K562 (cell line): ENCODE results near the gene TUB. TPM values are rescaled to one million over a fixed set of nuclear protein-coding genes. Genes with fewer than 3 reads are reported as not detected.

ENCODE experiments used
- ATAC-seq: fragments of 200-7000 bp; cut with Tn5 transposase; 3 replicates; pipeline ENCODE4 v1.9.1; 2020; ENCODE audit warnings: moderate library complexity
- BruUV-seq: library from RNA; stranded (reverse); fragments of 400-500 nt; replicated peaks from 2 replicates; lab custom pipeline; 2021; lab: Mats Ljungman, UMichigan
- CTCF ChIA-PET: fragments of 300-600 bp; formaldehyde crosslinking; extraction: SDS; loops from one replicate; lab custom pipeline; 2021; ENCODE audit warnings: low intra/inter-chr PET ratio; lab: Yijun Ruan, JAX
- POLR2A ChIA-PET: fragments of 300-600, 350-650 bp; sonication (Branson Sonifier 250); formaldehyde crosslinking; extraction: SDS; loops from one replicate; lab custom pipeline; 2021; ENCODE audit warnings: antibody characterized with exemption, inconsistent platforms; lab: Yijun Ruan, JAX
- DNase-seq, 4 experiments: peaks; one replicate each; pipeline versions ENCODE4 v3.0.0 to v3.0.0-alpha.2; 2011 to 2018; ENCODE audit warnings: low spot score in 3 of 4, mixed read lengths in 3 of 4; ENCODE audit errors: extremely low read depth in 1 of 4
- FAIRE-seq: peaks from 2 replicates; lab custom pipeline; 2011; peaks lifted over from hg19 to GRCh38; lab: Jason Lieb, UNC
- H2AFZ ChIP-seq: 2 replicates; pipeline ENCODE4 v1.6.0; 2011; ENCODE audit warnings: low read depth, low read length, control low read depth, inconsistent platforms
- H3K27ac ChIP-seq: fragments of 200-600 bp; 3 replicates; pipeline ENCODE4 v1.8.0; 2011; ENCODE audit warnings: low read depth, mild to moderate bottlenecking, control low read depth, inconsistent platforms, low read length, moderate library complexity, mixed read lengths; ENCODE audit errors: extremely low read depth
- H3K27me3 ChIP-seq, 2 experiments: fragments of 300-600 bp in 1 of 2; 2 replicates in 1 of 2; 3 replicates in 1 of 2; pipeline versions ENCODE4 v1.6.0 to v1.8.0; 2011; ENCODE audit warnings: inconsistent platforms in 2 of 2, low read length in 2 of 2, mild to moderate bottlenecking in 1 of 2, mixed read lengths in 1 of 2, moderate library complexity in 1 of 2; ENCODE audit not compliant: control insufficient read depth in 2 of 2, insufficient read depth in 2 of 2
- H3K36me3 ChIP-seq: fragments of 300-600 bp; 3 replicates; pipeline ENCODE4 v1.8.0; 2011; ENCODE audit warnings: mild to moderate bottlenecking, low read length, inconsistent platforms; ENCODE audit not compliant: control insufficient read depth, insufficient read depth
- H3K4me1 ChIP-seq, 2 experiments: fragments of 200-600 bp in 1 of 2; replicated peaks in 1 of 2; 2 replicates in 1 of 2; 3 replicates in 1 of 2; pipeline versions ENCODE4 v1.5.1 to v1.8.0; 2011; ENCODE audit warnings: inconsistent platforms in 2 of 2, low read length in 2 of 2, mild to moderate bottlenecking in 1 of 2, mixed read lengths in 1 of 2, moderate library complexity in 1 of 2; ENCODE audit not compliant: control insufficient read depth in 2 of 2, insufficient read depth in 2 of 2
- H3K4me2 ChIP-seq: 2 replicates; pipeline ENCODE4 v1.6.1; 2011; ENCODE audit warnings: low read length, control low read depth, inconsistent platforms, mixed read lengths; ENCODE audit not compliant: insufficient read depth
- H3K4me3 ChIP-seq: fragments of 200-600 bp; sonication (generic), shearing (Covaris generic); 2 replicates; pipeline ENCODE4 v1.5.1; 2016; ENCODE audit warnings: control low read depth, inconsistent platforms
- H3K79me2 ChIP-seq: fragments of 200-600 bp; 3 replicates; pipeline ENCODE4 v1.8.0; 2011; ENCODE audit warnings: low read length, inconsistent platforms; ENCODE audit not compliant: control insufficient read depth, insufficient read depth
- H3K9ac ChIP-seq, 2 experiments: 2 replicates each; pipeline versions ENCODE4 v1.6.0 to v1.6.1; 2011; ENCODE audit warnings: low read depth in 2 of 2, low read length in 2 of 2, control low read depth in 1 of 2, inconsistent platforms in 1 of 2, mild to moderate bottlenecking in 1 of 2, mixed read lengths in 1 of 2; ENCODE audit not compliant: insufficient read depth in 1 of 2
- H3K9me1 ChIP-seq: one replicate; pipeline ENCODE4 v1.6.0; 2011; ENCODE audit warnings: inconsistent platforms, mild to moderate bottlenecking, low read length, moderate library complexity; ENCODE audit not compliant: control insufficient read depth, insufficient read depth
- H3K9me3 ChIP-seq: replicated peaks from 2 replicates; pipeline ENCODE4 v1.5.1; 2011; ENCODE audit warnings: low read depth, low read length, inconsistent platforms; ENCODE audit not compliant: control insufficient read depth, insufficient read depth
- H4K20me1 ChIP-seq: replicated peaks from 2 replicates; pipeline ENCODE4 v1.6.1; 2011; ENCODE audit warnings: low read length, inconsistent platforms, mixed read lengths; ENCODE audit not compliant: control insufficient read depth, insufficient read depth
- BDP1 ChIP-seq: IDR thresholded peaks from 3 replicates; pipeline ENCODE4 v1.6.1; 2011; ENCODE audit not compliant: insufficient read length, insufficient read depth
- CGGBP1 ChIP-seq: fragments of 250-450 bp; sonication (Bioruptor Pico); IDR thresholded peaks from 2 replicates; pipeline ENCODE4 v1.9.0; 2021; ENCODE audit warnings: mild to moderate bottlenecking
- KLF6 ChIP-seq: fragments of 250-450 bp; sonication (Bioruptor Pico); IDR thresholded peaks from 2 replicates; pipeline ENCODE4 v1.4.0; 2020; ENCODE audit warnings: mild to moderate bottlenecking, moderate library complexity, borderline replicate concordance
- RBM17 ChIP-seq: fragments of 200-400 bp; formaldehyde crosslinking; IDR thresholded peaks from 2 replicates; pipeline ENCODE4 v1.6.1; 2017; ENCODE audit warnings: low read depth, mild to moderate bottlenecking, low read length, borderline replicate concordance
- RREB1 ChIP-seq: fragments of 250-450 bp; sonication (Bioruptor Pico); IDR thresholded peaks from 2 replicates; pipeline ENCODE4 v1.4.0; 2020
- TCF15 ChIP-seq: fragments of 250-450 bp; sonication (Bioruptor Pico); IDR thresholded peaks from 2 replicates; pipeline ENCODE4 v1.8.0; 2022; ENCODE audit warnings: moderate library complexity, mild to moderate bottlenecking, inconsistent platforms
- THRB ChIP-seq: fragments of 450-650 bp; formaldehyde crosslinking; conservative IDR thresholded peaks from 2 replicates; pipeline ENCODE4 v1.4.0; 2022; ENCODE audit warnings: mild to moderate bottlenecking, missing genetic modification characterization
- ZNF740 ChIP-seq, 3 experiments: fragments of 200-800 bp in 1 of 3; sonication (Bioruptor generic) in 1 of 3; sonication (generic) in 1 of 3; formaldehyde crosslinking in 1 of 3; IDR thresholded peaks; 2 replicates each; pipeline versions ENCODE4 v1.6.1 to v1.8.0; 2016 to 2022; ENCODE audit warnings: mild to moderate bottlenecking in 2 of 3, missing compliant biosample characterization in 2 of 3, missing genetic modification characterization in 2 of 3, missing genetic modification reagents in 1 of 3
- ZSCAN32 ChIP-seq: fragments of 450-650 bp; formaldehyde crosslinking; IDR thresholded peaks from 2 replicates; pipeline ENCODE4 v1.4.0; 2020; ENCODE audit warnings: mild to moderate bottlenecking, moderate library complexity
- WGBS: fragments of 100-300 bp; shearing (Covaris generic); methylation state at CpG from one replicate; pipeline ENCODE4 v1.1.6; 2016; ENCODE audit warnings: low coverage, mixed read lengths; ENCODE audit not compliant: insufficient coverage; ENCODE audit errors: missing lambda C conversion rate; 5-methylcytosine and 5-hydroxymethylcytosine counted together
- in situ Hi-C: fragments of 300-500 bp; cut with MboI; formaldehyde crosslinking; loops from 4 replicates; pipeline ENCODE4 v1.15.0; 2018; ENCODE audit warnings: inconsistent platforms, mixed read lengths
- intact Hi-C: fragments of 100-400 bp; cut with micrococcal nuclease; formaldehyde crosslinking; loops from 2 replicates; pipeline ENCODE4 v1.14.2; 2022
- polyA plus RNA-seq, 8 experiments: library from polyadenylated mRNA; depleted of rRNA in 4 of 8; stranded (reverse) in 5 of 8; unstranded in 3 of 8; fragments of >200 nt; fragmentation: Nextera tagmentation in 2 of 8; fragmentation: Illumina TruSeq in 1 of 8; extraction: Ambion mirVana in 2 of 8; extraction: Trizol in 1 of 8; gene quantifications; 2 replicates each; pipeline versions ENCODE4 v1.2.1 to v1.2.3, GENCODE V29; 2011 to 2014; ENCODE audit warnings: inconsistent platforms in 1 of 8, missing spikeins in 1 of 8
- total RNA-seq, 7 experiments: library from RNA; depleted of rRNA in 6 of 7; stranded (reverse); fragments of >200 nt in 6 of 7; fragmentation: Illumina TruSeq in 2 of 7; extraction: Trizol in 2 of 7; gene quantifications; 2 replicates each; pipeline versions ENCODE4 v1.2.1 to v1.2.3, GENCODE V29; 2011 to 2021; ENCODE audit warnings: low replicate concordance in 1 of 7

The TUB gene
- total and polyA plus RNA-seq, 9 of the 15 experiments (the other 6 are each of a cell fraction or from before 2014, with no cell fraction given): not detected

GRCh38 chr11:8087756-8088155 is 6.7 kb downstream of the TUB start (continued):
- no peak for TF ChIP-seq RREB1
- TF ChIP-seq BDP1: no peak

- no TSS peak for BruUV-seq
- intact Hi-C loops (loop anchor here (2.0 to 10.0 kb wide), 3 partner anchors 197 to 993 kb away; partner anchors contain the start of gene OVCH2), in situ Hi-C loops (loop anchor here (10.0 kb wide), 1 partner anchor 195 kb away; no protein-coding TSS in a partner anchor)
- no peaks in the 10 kb centered on the region for H3K36me3 ChIP-seq
- H3K4me3 ChIP-seq: no peak overlapping the region
- H3K27me3 ChIP-seq: peaks cover 0 to 66% of the 10 kb centered on the region in 2 experiments; a peak in 3 of 5 replicates
- no peaks in the 10 kb centered on the region for H3K9me3 ChIP-seq
- H3K9me1 ChIP-seq: no peaks in the 10 kb centered on the region
- no peak overlapping the region for H3K4me2 ChIP-seq
- WGBS: 2% methylated on average over 17 of the region's 17 CpGs
- no peak for ATAC-seq
- no peaks in the 10 kb centered on the region for H3K79me2 ChIP-seq
- no peaks in the 10 kb centered on the region for H4K20me1 ChIP-seq
- no peak for DNase-seq
- H2AFZ ChIP-seq: no peak overlapping the region
- no peaks in the 10 kb centered on the region for H3K4me1 ChIP-seq
- ChIA-PET CTCF (interaction anchor here (0.7 to 1.6 kb wide), 2 partner anchors 57 to 84 kb away, joined by 3 to 6 read pairs; no protein-coding TSS in a partner anchor), POLR2A (no interaction called here)
- no peak overlapping the region for H3K27ac ChIP-seq
- no peak for FAIRE-seq
- 0 out of 4 replicates have a peak overlapping the region, but pooled peaks of 1 of the 2 experiments have one; percentile 20 for H3K9ac ChIP-seq
- no peak for TF ChIP-seq RBM17
- no peak for TF ChIP-seq TCF15 (CRISPR knock-in tag)
- no peak for TF ChIP-seq ZNF740 (CRISPR knock-in tag; IDR thresholded peaks at IDR 0.05)
- no peak for TF ChIP-seq ZNF740 (tag; IDR thresholded peaks at IDR 0.05)
- TF ChIP-seq ZSCAN32 (CRISPR knock-in tag): no peak
- TF ChIP-seq KLF6 (CRISPR knock-in tag): no peak
- TF ChIP-seq THRB: no peak
- TF ChIP-seq CGGBP1 (CRISPR knock-in tag): no peak
These were observed 8.9 kb downstream of the TUB start for GRCh38 chr11:8089791-8090510.
